WTC11 (cell line): Measurements from ENCODE around the gene TEX52. TPM values are rescaled to one million over a fixed set of nuclear protein-coding genes. Genes with fewer than 3 reads are reported as not detected.

Experiments used
- ATAC-seq: fragments of 200-7000 bp; cut with Tn5 transposase; 2 replicates; pipeline ENCODE4 v1.10.0; 2021; ENCODE audit warnings: mild to moderate bottlenecking, moderate library complexity
- CTCF ChIA-PET: fragments of 300-600 bp; sonication (Branson Sonifier 250); formaldehyde crosslinking; loops from one replicate; lab custom pipeline; 2021; ENCODE audit warnings: antibody characterized with exemption; lab: Charles Lee
- POLR2A ChIA-PET: fragments of 350-600 bp; sonication (Branson Sonifier 250); formaldehyde crosslinking; loops from one replicate; lab custom pipeline; 2021; ENCODE audit warnings: antibody characterized with exemption; lab: Charles Lee
- DNase-seq: peaks from one replicate; pipeline ENCODE4 v3.0.0; 2021; ENCODE audit warnings: low spot score
- H3K27ac Mint-ChIP-seq: 2 replicates; pipeline ENCODE4 v1.8.0; 2021; ENCODE audit warnings: mixed read lengths
- H3K27me3 Mint-ChIP-seq: 2 replicates; pipeline ENCODE4 v1.8.0; 2021; ENCODE audit warnings: low read depth, mild to moderate bottlenecking, moderate library complexity, mixed read lengths
- H3K36me3 Mint-ChIP-seq: 2 replicates; pipeline ENCODE4 v1.8.0; 2021; ENCODE audit warnings: mixed read lengths
- H3K4me1 Mint-ChIP-seq: 2 replicates; pipeline ENCODE4 v1.8.0; 2022; ENCODE audit warnings: mixed read lengths
- H3K4me3 Mint-ChIP-seq: 2 replicates; pipeline ENCODE4 v1.8.0; 2021; ENCODE audit warnings: mild to moderate bottlenecking, moderate library complexity, mixed read lengths
- H3K9me3 Mint-ChIP-seq: 2 replicates; pipeline ENCODE4 v1.8.0; 2021; ENCODE audit warnings: mixed read lengths
- ATF1 ChIP-seq: sonication (generic); formaldehyde crosslinking; IDR thresholded peaks from 2 replicates; pipeline ENCODE4 v1.8.1; 2023; ENCODE audit warnings: mild to moderate bottlenecking, moderate library complexity, missing genetic modification reagents
- ATF3 ChIP-seq: sonication (generic); formaldehyde crosslinking; conservative IDR thresholded peaks from 2 replicates; pipeline ENCODE4 v1.8.1; 2022; ENCODE audit warnings: mild to moderate bottlenecking, missing genetic modification reagents
- CREB1 ChIP-seq: sonication (generic); formaldehyde crosslinking; IDR thresholded peaks from 2 replicates; pipeline ENCODE4 v1.8.0; 2023; ENCODE audit warnings: mild to moderate bottlenecking, missing genetic modification reagents
- CREM ChIP-seq: sonication (generic); formaldehyde crosslinking; IDR thresholded peaks from 2 replicates; pipeline ENCODE4 v1.8.1; 2022; ENCODE audit warnings: mild to moderate bottlenecking, missing genetic modification reagents, moderate library complexity
- E2F4 ChIP-seq: sonication (generic); formaldehyde crosslinking; IDR thresholded peaks from 2 replicates; pipeline ENCODE4 v1.8.1; 2022; ENCODE audit warnings: low read depth, mild to moderate bottlenecking, moderate library complexity, missing genetic modification reagents, borderline replicate concordance
- ESRRA ChIP-seq: sonication (generic); formaldehyde crosslinking; IDR thresholded peaks from 2 replicates; pipeline ENCODE4 v1.8.1; 2022; ENCODE audit warnings: mild to moderate bottlenecking, missing genetic modification reagents, borderline replicate concordance
- FOXP4 ChIP-seq: sonication (generic); formaldehyde crosslinking; IDR thresholded peaks from 2 replicates; pipeline ENCODE4 v1.8.0; 2022; ENCODE audit warnings: mild to moderate bottlenecking, missing genetic modification reagents
- GRHL2 ChIP-seq: fragments of 250-450 bp; sonication (Bioruptor Pico); IDR thresholded peaks from 2 replicates; pipeline ENCODE4 v1.8.0; 2022; ENCODE audit warnings: mild to moderate bottlenecking, moderate library complexity; ENCODE audit not compliant: insufficient replicate concordance, severe bottlenecking
- HMGA2 ChIP-seq: fragments of 250-450 bp; sonication (Bioruptor Pico); IDR thresholded peaks from 2 replicates; pipeline ENCODE4 v1.4.0; 2021; ENCODE audit warnings: mild to moderate bottlenecking, moderate library complexity
- IRF2 ChIP-seq: sonication (generic); formaldehyde crosslinking; IDR thresholded peaks from 2 replicates; pipeline ENCODE4 v1.8.0; 2022; ENCODE audit warnings: low read depth, missing genetic modification reagents, borderline replicate concordance
- MXD4 ChIP-seq: fragments of 250-450 bp; sonication (Bioruptor Pico); IDR thresholded peaks from 2 replicates; pipeline ENCODE4 v1.8.0; 2021; ENCODE audit warnings: mild to moderate bottlenecking, moderate library complexity, borderline replicate concordance
- NR1H2 ChIP-seq: sonication (generic); formaldehyde crosslinking; IDR thresholded peaks from 2 replicates; pipeline ENCODE4 v1.9.0; 2021; ENCODE audit warnings: mild to moderate bottlenecking, moderate library complexity, missing genetic modification reagents
- RORB ChIP-seq: fragments of 250-450 bp; sonication (Bioruptor Pico); IDR thresholded peaks from 2 replicates; pipeline ENCODE4 v1.9.0; 2021; ENCODE audit warnings: mild to moderate bottlenecking
- SMAD3 ChIP-seq: sonication (generic); formaldehyde crosslinking; IDR thresholded peaks from 2 replicates; pipeline ENCODE4 v1.8.0; 2022; ENCODE audit warnings: missing genetic modification reagents, mild to moderate bottlenecking, borderline replicate concordance
- SOX15 ChIP-seq: fragments of 250-450 bp; sonication (Bioruptor Pico); IDR thresholded peaks from 2 replicates; pipeline ENCODE4 v1.9.0; 2021; ENCODE audit warnings: mild to moderate bottlenecking
- TEAD4 ChIP-seq: sonication (generic); formaldehyde crosslinking; IDR thresholded peaks from 2 replicates; pipeline ENCODE4 v1.8.0; 2022; ENCODE audit warnings: mild to moderate bottlenecking, missing genetic modification reagents
- ZNF317 ChIP-seq: sonication (generic); formaldehyde crosslinking; IDR thresholded peaks from 2 replicates; pipeline ENCODE4 v1.8.1; 2023; ENCODE audit warnings: low read depth, mild to moderate bottlenecking, moderate library complexity, missing genetic modification reagents, borderline replicate concordance
- ZNF416 ChIP-seq: fragments of 250-450 bp; sonication (Bioruptor Pico); IDR thresholded peaks from 2 replicates; pipeline ENCODE4 v1.9.0; 2021; ENCODE audit warnings: mild to moderate bottlenecking, inconsistent platforms
- ZNF425 ChIP-seq: fragments of 250-450 bp; sonication (Bioruptor Pico); conservative IDR thresholded peaks from 2 replicates; pipeline ENCODE4 v1.9.0; 2021; ENCODE audit warnings: mild to moderate bottlenecking
- ZNF671 ChIP-seq: fragments of 250-450 bp; sonication (Bioruptor Pico); IDR thresholded peaks from 2 replicates; pipeline ENCODE4 v1.8.0; 2021; ENCODE audit warnings: mild to moderate bottlenecking
- ZSCAN18 ChIP-seq: fragments of 250-450 bp; sonication (Bioruptor Pico); IDR thresholded peaks from 2 replicates; pipeline ENCODE4 v2.1.2; 2022; ENCODE audit warnings: mild to moderate bottlenecking, moderate library complexity
- total RNA-seq: library from RNA; stranded (reverse); gene quantifications from 3 replicates; pipeline ENCODE4 v1.2.3, GENCODE V29; 2021
- TF ChIP-seq, protein P1 (sequence below): sonication (generic); formaldehyde crosslinking; IDR thresholded peaks from 2 replicates; pipeline ENCODE4 v1.8.1; 2023; ENCODE audit warnings: mild to moderate bottlenecking, missing genetic modification reagents, moderate library complexity
- TF ChIP-seq, protein P2 (sequence below): sonication (generic); formaldehyde crosslinking; IDR thresholded peaks from 2 replicates; pipeline ENCODE4 v1.8.1; 2023; ENCODE audit warnings: mild to moderate bottlenecking, missing genetic modification reagents

The TEX52 gene
- total RNA-seq, 1 experiment from 2014 or later, result not detected

GRCh38 chr12:2851931-2852330, 4.9 kb downstream of the TEX52 start (continued):
- no peak for TF ChIP-seq GRHL2 (CRISPR knock-in tag)

DNA sequence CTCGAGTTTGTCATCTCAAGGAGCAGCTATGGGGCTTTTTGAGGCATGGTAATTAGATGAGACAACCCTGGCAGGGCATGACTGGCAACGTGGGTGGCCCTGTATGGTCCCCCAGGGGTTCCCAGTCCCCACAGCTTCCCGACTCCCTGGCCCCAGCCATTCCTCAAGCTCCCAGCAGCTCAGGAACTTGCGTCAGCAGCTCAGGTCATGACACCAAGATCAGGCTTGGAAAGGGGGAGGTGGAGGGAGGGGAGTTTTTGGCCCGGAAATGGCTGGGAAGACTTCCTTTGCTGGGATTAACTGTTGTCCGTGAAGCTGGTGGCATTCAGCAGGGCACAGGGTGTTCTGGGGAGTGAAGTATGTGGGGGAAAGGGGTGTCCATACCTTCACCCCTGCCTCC, 11.6 kb downstream of the TEX52 start:
- ATAC-seq (no peak), DNase-seq (no peak)
- Mint-ChIP-seq H3K4me3 (no peak overlapping the region), H3K27me3 (no peaks in the 10 kb centered on the region), H3K9me3 (no peaks in the 10 kb centered on the region), H3K36me3 (no peaks in the 10 kb centered on the region), H3K4me1 (peaks cover 15% of the 10 kb centered on the region), H3K27ac (no peak overlapping the region)
- CTCF ChIA-PET, result interaction anchor here (0.8 to 3.9 kb wide), 44 partner anchors 8 to 363 kb away, joined by 3 to 50 read pairs (median 6); partner anchors contain the start of genes FKBP4, FOXM1, ITFG2 and NRIP2
- TF ChIP-seq CREM (CRISPR knock-in tag) (no peak), E2F4 (CRISPR knock-in tag) (no peak), ATF3 (CRISPR knock-in tag) (no peak), ZSCAN18 (no peak), SOX15 (CRISPR knock-in tag) (no peak), ZNF416 (no peak), SMAD3 (no peak), TEAD4 (CRISPR knock-in tag) (no peak), ZNF671 (CRISPR knock-in tag) (no peak), GRHL2 (CRISPR knock-in tag) (no peak), ZNF425 (CRISPR knock-in tag) (no peak), HMGA2 (CRISPR knock-in tag) (no peak), ATF1 (CRISPR knock-in tag) (no peak), FOXP4 (CRISPR knock-in tag) (no peak)
- TF ChIP-seq, protein P1, sequence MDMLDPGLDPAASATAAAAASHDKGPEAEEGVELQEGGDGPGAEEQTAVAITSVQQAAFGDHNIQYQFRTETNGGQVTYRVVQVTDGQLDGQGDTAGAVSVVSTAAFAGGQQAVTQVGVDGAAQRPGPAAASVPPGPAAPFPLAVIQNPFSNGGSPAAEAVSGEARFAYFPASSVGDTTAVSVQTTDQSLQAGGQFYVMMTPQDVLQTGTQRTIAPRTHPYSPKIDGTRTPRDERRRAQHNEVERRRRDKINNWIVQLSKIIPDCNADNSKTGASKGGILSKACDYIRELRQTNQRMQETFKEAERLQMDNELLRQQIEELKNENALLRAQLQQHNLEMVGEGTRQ (CRISPR knock-in tag), result no peak
- POLR2A ChIA-PET, result interaction anchor here (0.5 to 1.6 kb wide), 5 partner anchors 23 to 119 kb away, joined by 3 to 5 read pairs (median 4); no protein-coding TSS in a partner anchor

GRCh38 chr12:2844786-2845185, 12.1 kb downstream of the TEX52 start:
- Mint-ChIP-seq H3K27ac (peak overlapping the region; percentile 70; the same call in 1 of the 2 replicates), H3K9me3 (no peaks in the 10 kb centered on the region), H3K4me1 (peaks cover 15% of the 10 kb centered on the region), H3K27me3 (no peaks in the 10 kb centered on the region), H3K4me3 (no peak overlapping the region), H3K36me3 (peaks cover 2% of the 10 kb centered on the region)
- no peak for ATAC-seq
- no peak for TF ChIP-seq RORB
- no peak for TF ChIP-seq ESRRA (CRISPR knock-in tag)
- TF ChIP-seq TEAD4 (CRISPR knock-in tag), result no peak
- no peak for TF ChIP-seq IRF2 (CRISPR knock-in tag)
- TF ChIP-seq MXD4 (CRISPR knock-in tag), result no peak
- no peak for TF ChIP-seq CREB1
- TF ChIP-seq ZNF317 (CRISPR knock-in tag), result no peak
- TF ChIP-seq NR1H2 (CRISPR knock-in tag), result no peak
- no peak for TF ChIP-seq ATF3 (CRISPR knock-in tag)
- TF ChIP-seq, protein P2, sequence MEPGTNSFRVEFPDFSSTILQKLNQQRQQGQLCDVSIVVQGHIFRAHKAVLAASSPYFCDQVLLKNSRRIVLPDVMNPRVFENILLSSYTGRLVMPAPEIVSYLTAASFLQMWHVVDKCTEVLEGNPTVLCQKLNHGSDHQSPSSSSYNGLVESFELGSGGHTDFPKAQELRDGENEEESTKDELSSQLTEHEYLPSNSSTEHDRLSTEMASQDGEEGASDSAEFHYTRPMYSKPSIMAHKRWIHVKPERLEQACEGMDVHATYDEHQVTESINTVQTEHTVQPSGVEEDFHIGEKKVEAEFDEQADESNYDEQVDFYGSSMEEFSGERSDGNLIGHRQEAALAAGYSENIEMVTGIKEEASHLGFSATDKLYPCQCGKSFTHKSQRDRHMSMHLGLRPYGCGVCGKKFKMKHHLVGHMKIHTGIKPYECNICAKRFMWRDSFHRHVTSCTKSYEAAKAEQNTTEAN (CRISPR knock-in tag), result no peak
- ChIA-PET POLR2A (interaction anchor here (1.6 kb wide), 1 partner anchor 23 kb away, joined by 4 read pairs; no protein-coding TSS in a partner anchor), CTCF (interaction anchor here (0.8 to 3.9 kb wide), 28 partner anchors 8 to 364 kb away, joined by 3 to 50 read pairs (median 10); partner anchors contain the start of genes FOXM1, ITFG2, NRIP2 and RHNO1)
- DNase-seq, result no peak
